Activated CD8-positive, alpha-beta memory T cell treated with anti-CD3 and anti-CD28 coated beads, Interleukin-2, amount 10 ng/mL, durations not matched to agents 7 days and 5 days (primary cell): ENCODE results near the gene CLCNKB. TPM values are rescaled to one million over a fixed set of nuclear protein-coding genes. Genes with fewer than 3 reads are reported as not detected.

Experiments used
- ATAC-seq: fragments of 150-1000 bp; cut with Tn5 transposase; one replicate; pipeline ENCODE4 v1.10.0; 2021; ENCODE audit warnings: moderate library complexity
- CTCF ChIA-PET: fragments of 350-600 bp; sonication (Branson Sonifier 250); formaldehyde crosslinking; loops from one replicate; lab custom pipeline; 2021; ENCODE audit warnings: antibody characterized with exemption; lab: Charles Lee
- DNase-seq: peaks from one replicate; pipeline ENCODE4 v3.0.0-alpha.2; 2020
- H3K27ac Mint-ChIP-seq: one replicate; pipeline ENCODE4 v1.8.0; 2021; ENCODE audit warnings: mild to moderate bottlenecking, mixed read lengths
- H3K27me3 Mint-ChIP-seq: one replicate; pipeline ENCODE4 v1.8.0; 2021; ENCODE audit warnings: mixed read lengths
- H3K36me3 Mint-ChIP-seq: one replicate; pipeline ENCODE4 v1.8.0; 2021; ENCODE audit warnings: mild to moderate bottlenecking, mixed read lengths
- H3K4me1 Mint-ChIP-seq: one replicate; pipeline ENCODE4 v1.8.0; 2021; ENCODE audit warnings: mixed read lengths
- H3K4me3 Mint-ChIP-seq: one replicate; pipeline ENCODE4 v1.8.0; 2021; ENCODE audit warnings: mild to moderate bottlenecking, moderate library complexity, mixed read lengths
- H3K9me3 Mint-ChIP-seq: one replicate; pipeline ENCODE4 v1.8.0; 2022; ENCODE audit warnings: low read depth, mixed read lengths
- total RNA-seq, 2 experiments: library from RNA; stranded (reverse); gene quantifications; one replicate each; pipeline ENCODE4 v1.2.3, GENCODE V29; 2021

The CLCNKB gene
- total RNA-seq, 2 experiments from 2014 or later = not detected

- Mint-ChIP-seq H3K9me3 (no peaks in the 10 kb centered on the region), H3K36me3 (no peaks in the 10 kb centered on the region), H3K4me1 (no peaks in the 10 kb centered on the region), H3K27me3 (peaks cover 24% of the 10 kb centered on the region), H3K27ac (no peak overlapping the region), H3K4me3 (no peak overlapping the region)
- ATAC-seq (no peak), DNase-seq (no peak)
- CTCF ChIA-PET = interaction anchor here (0.6 to 1.6 kb wide), 4 partner anchors 15 to 107 kb away, joined by 3 to 5 read pairs (median 4); no protein-coding TSS in a partner anchor
Observed at GRCh38 chr1:16093611-16094010, 50.0 kb downstream of the CLCNKB start.

DNA sequence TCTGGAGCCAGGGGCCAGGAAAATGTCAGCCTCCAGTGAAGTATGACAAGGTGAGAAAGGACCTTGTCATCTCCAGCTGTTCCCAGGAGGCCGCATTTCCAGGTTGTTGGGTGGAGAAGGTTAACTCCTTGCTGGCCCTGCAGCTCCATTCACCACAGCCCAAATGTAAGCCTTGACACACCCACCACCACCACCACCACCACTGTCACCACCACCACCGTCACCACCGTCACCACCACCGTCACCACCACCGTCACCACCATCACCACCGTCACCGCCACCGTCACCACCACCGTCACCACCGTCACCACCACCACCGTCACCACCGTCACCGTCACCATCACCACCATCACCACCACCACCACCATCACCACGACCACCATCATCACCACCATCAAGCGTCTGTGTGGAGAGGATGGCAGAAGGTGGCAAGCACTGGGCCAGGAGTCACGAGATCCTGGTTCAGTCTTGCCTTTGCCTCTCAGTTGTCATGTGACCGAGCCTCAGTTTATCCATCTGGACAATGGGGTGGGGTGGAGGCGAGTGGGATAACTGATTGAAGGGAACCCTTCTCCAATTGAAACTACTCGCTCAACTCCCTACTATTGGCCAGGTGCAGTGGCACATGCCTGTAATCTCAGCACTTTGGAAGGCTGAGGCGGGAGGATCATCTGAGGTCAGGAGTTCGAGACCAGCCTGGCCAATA lies 51.0 kb downstream of the CLCNKB start:
- no peak for DNase-seq
- Mint-ChIP-seq H3K9me3 (no peaks in the 10 kb centered on the region), H3K27me3 (peaks cover 28% of the 10 kb centered on the region), H3K27ac (no peak overlapping the region), H3K4me3 (no peak overlapping the region), H3K36me3 (no peaks in the 10 kb centered on the region), H3K4me1 (no peaks in the 10 kb centered on the region)
- ATAC-seq = no peak
- CTCF ChIA-PET = no interaction called here

- no peak for ATAC-seq
- peaks cover 28% of the 10 kb centered on the region for H3K27me3 Mint-ChIP-seq
Observed at GRCh38 chr1:16095447-16095846, 51.9 kb downstream of the CLCNKB start.

GRCh38 chr1:16099412-16099811 lies 55.8 kb downstream of the CLCNKB start:
- no peak for ATAC-seq
- H3K27ac Mint-ChIP-seq = no peak overlapping the region
- H3K4me1 Mint-ChIP-seq = no peaks in the 10 kb centered on the region
- H3K4me3 Mint-ChIP-seq = no peak overlapping the region
- no peaks in the 10 kb centered on the region for H3K36me3 Mint-ChIP-seq
- CTCF ChIA-PET = no interaction called here
- H3K27me3 Mint-ChIP-seq = peaks cover 37% of the 10 kb centered on the region
- DNase-seq = no peak
- H3K9me3 Mint-ChIP-seq = no peaks in the 10 kb centered on the region

More at GRCh38 chr1:16095447-16095846, 51.9 kb downstream of the CLCNKB start:
- CTCF ChIA-PET = no interaction called here
- Mint-ChIP-seq H3K36me3 (no peaks in the 10 kb centered on the region), H3K9me3 (no peaks in the 10 kb centered on the region), H3K4me1 (no peaks in the 10 kb centered on the region), H3K27ac (no peak overlapping the region), H3K4me3 (no peak overlapping the region)
- no peak for DNase-seq

DNA sequence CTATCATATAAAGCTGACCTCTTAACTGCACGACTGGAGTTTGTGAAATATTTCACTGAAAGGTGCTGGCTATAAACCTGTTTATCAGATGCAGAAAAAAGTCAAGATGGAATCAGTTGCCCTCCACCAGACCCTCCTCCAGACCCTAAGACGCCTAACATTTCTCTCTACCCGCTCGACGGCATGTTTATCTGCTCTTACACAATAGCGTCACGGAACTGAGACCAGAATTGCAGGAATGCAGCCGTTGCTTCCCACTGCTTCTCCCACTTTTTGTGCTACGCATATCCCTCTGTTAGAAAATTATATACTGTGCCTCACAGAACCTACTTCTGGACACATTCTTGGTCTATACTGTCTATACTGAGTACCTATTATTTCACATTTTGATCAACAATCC lies 58.0 kb downstream of the CLCNKB start:
- no peaks in the 10 kb centered on the region for H3K36me3 Mint-ChIP-seq
- H3K27me3 Mint-ChIP-seq = peaks cover 43% of the 10 kb centered on the region
- H3K9me3 Mint-ChIP-seq = no peaks in the 10 kb centered on the region
- ATAC-seq (no peak), DNase-seq (no peak)
- CTCF ChIA-PET = no interaction called here
- H3K4me3 Mint-ChIP-seq = no peak overlapping the region
- H3K4me1 Mint-ChIP-seq = no peaks in the 10 kb centered on the region
- no peak overlapping the region for H3K27ac Mint-ChIP-seq

Other genes with a start within 250 kb of the CLCNKB start
- gene UQCRHL, start 236.1 kb upstream of the CLCNKB start, total RNA-seq = 1 to 10 TPM; 1.6 to 1.8 TPM
- gene SPEN, start 196.1 kb upstream of the CLCNKB start, total RNA-seq = 10 to 100 TPM; 74.6 to 75.5 TPM
- 10 to 100 TPM; 55.8 to 68.8 TPM for gene ZBTB17, start 67.7 kb upstream of the CLCNKB start, total RNA-seq
- gene SRARP, start 39.5 kb upstream of the CLCNKB start, total RNA-seq = not detected
- not detected for gene HSPB7, start 25.7 kb upstream of the CLCNKB start, total RNA-seq
- gene CLCNKA, start 21.7 kb upstream of the CLCNKB start, total RNA-seq = not detected
- gene FAM131C, start 29.9 kb downstream of the CLCNKB start, total RNA-seq = 1 to 10 TPM in 1 of 2 experiments, under 1 TPM in 1; 0.91 to 1.8 TPM
- not detected for gene EPHA2, start 112.3 kb downstream of the CLCNKB start, total RNA-seq
- gene ARHGEF19, start 168.9 kb downstream of the CLCNKB start, total RNA-seq = 1 to 10 TPM; 5.3 to 6.0 TPM
- gene CPLANE2, start 193.4 kb downstream of the CLCNKB start, total RNA-seq = 1 to 10 TPM; 5.9 to 6.4 TPM